Measurements from ENCODE around the gene CSRP3.

DNA sequence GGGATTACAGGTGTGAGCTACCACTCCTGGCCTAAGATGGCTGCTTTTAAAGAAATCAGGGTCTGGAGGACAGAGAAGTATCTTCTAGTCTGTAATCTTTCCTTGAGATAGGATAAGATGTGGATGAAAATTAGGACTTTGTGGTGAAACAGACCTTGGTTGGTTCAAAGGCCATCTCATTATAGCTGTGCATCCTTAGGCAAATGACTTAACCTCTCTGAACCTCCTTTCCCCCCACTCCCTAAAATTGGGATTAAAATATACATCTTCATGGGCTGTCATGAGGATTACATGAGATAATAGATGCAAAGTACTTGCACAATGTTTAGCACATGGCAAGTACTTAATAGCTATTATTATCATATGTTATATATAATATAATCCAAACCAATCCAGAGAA, 49.8 kb upstream of the CSRP3 start:
- no peak for TF ChIP-seq POLR2A (IDR thresholded peaks at IDR 0.05)
- TF ChIP-seq, protein P1, sequence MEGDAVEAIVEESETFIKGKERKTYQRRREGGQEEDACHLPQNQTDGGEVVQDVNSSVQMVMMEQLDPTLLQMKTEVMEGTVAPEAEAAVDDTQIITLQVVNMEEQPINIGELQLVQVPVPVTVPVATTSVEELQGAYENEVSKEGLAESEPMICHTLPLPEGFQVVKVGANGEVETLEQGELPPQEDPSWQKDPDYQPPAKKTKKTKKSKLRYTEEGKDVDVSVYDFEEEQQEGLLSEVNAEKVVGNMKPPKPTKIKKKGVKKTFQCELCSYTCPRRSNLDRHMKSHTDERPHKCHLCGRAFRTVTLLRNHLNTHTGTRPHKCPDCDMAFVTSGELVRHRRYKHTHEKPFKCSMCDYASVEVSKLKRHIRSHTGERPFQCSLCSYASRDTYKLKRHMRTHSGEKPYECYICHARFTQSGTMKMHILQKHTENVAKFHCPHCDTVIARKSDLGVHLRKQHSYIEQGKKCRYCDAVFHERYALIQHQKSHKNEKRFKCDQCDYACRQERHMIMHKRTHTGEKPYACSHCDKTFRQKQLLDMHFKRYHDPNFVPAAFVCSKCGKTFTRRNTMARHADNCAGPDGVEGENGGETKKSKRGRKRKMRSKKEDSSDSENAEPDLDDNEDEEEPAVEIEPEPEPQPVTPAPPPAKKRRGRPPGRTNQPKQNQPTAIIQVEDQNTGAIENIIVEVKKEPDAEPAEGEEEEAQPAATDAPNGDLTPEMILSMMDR (IDR thresholded peaks at IDR 0.05 in 4 of 5, conservative IDR thresholded peaks at IDR 0.05 in 1 of 5) = no peak

All from gastrocnemius medialis (tissue), 4 donors.